AG09319 (cell line): ENCODE measurements around the gene SPINT3.

Experiments used
- DNase-seq: peaks from one replicate; pipeline ENCODE4 v3.0.0-alpha.2; 2010; ENCODE audit warnings: low read depth; ENCODE audit errors: extremely low read depth
- TF ChIP-seq, protein P1 (sequence below): IDR thresholded peaks from 2 replicates; pipeline ENCODE4 v1.5.1; 2011; ENCODE audit warnings: low read depth, mild to moderate bottlenecking, inconsistent platforms, low read length, moderate library complexity

The SPINT3 gene, protein sequence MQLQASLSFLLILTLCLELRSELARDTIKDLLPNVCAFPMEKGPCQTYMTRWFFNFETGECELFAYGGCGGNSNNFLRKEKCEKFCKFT

DNA sequence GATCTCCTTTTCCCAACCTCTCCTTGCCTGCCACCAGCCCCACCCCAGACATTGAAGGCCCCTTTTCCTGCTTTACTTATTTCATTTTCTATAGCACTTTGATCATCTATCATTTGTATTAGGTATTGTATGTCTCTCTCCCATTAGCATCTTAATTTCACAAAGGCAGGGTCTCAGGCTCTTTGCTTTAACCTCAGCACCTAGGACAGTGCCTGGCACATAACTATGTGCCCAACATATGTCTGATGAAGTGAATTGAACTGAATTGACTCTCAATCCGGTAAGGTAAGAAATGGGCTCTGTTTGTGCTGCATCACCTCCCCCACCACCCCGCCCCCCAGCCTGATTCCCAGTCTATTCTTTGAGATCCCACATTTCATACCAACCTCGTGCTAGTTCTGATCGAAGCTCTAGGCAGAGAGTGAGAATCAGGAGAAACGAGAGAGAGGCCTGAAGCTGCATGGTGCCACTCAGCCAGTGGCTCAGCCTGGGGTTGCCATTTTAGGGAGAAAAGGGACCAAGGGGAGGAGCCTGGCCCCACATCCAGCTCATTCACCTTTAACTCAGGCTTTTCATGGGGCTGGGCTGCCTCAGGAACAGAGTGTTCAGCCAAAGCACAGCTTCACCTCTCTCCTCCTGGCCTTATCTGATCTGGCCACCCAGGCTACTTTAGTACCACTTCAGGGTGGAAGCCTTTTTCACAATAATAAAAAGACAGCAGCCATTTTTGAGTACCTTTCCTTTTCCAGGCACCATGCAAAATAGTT lies at the start of gene SPINT3:
SPINT3 (minus strand) TSS at position 476 of the 767 bp plus-strand sequence; CDS start at position 462, 14 bp downstream.
- no peak for DNase-seq
- TF ChIP-seq, protein P1, sequence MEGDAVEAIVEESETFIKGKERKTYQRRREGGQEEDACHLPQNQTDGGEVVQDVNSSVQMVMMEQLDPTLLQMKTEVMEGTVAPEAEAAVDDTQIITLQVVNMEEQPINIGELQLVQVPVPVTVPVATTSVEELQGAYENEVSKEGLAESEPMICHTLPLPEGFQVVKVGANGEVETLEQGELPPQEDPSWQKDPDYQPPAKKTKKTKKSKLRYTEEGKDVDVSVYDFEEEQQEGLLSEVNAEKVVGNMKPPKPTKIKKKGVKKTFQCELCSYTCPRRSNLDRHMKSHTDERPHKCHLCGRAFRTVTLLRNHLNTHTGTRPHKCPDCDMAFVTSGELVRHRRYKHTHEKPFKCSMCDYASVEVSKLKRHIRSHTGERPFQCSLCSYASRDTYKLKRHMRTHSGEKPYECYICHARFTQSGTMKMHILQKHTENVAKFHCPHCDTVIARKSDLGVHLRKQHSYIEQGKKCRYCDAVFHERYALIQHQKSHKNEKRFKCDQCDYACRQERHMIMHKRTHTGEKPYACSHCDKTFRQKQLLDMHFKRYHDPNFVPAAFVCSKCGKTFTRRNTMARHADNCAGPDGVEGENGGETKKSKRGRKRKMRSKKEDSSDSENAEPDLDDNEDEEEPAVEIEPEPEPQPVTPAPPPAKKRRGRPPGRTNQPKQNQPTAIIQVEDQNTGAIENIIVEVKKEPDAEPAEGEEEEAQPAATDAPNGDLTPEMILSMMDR = no peak

DNA sequence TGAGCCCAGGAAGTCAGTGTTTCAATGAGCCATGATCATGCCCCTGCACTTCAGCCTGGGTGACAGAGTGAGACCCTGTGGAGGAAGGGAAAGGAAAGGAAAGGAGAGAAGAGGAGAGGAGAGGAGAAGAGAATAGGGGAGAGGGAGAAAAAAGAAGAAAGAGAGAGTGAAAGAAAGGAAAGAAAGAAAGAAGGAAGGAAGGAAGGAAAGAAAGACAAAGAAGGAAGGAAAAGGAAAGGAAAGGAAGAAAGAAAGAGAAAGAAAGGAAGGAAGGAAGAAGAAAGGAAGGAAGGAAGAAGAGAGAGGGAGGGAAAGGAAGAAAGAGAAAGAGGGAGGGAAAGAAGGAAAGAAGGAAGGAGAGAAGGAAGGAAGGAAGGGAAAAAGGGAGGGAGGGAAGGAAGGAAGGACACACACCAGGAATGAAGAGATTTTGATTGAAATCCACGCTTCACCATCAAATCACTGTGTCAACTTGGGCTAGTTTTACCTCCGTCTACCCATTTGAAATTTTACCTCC lies 49.4 kb upstream of the SPINT3 start:
- DNase-seq = no peak
- TF ChIP-seq, protein P1 = no peak

DNA sequence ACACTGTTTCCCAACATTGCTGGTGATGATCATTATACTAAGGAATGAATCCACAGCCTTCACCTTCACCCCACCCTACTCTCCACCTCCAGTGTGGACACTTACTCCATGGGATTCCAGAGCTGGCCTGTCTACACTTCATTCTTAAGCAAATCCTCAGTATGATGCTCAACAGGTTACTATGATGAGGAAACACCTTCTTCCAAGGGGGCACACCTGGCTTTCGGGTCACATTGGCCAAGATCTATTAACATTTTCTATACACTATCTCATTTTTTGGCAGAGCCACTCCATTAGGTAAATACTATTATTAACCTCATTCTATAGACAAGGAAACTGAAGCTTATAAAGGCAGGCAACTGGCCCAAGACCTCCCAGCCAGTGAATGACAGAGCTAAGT lies 39.8 kb upstream of the SPINT3 start:
- no peak for DNase-seq
- TF ChIP-seq, protein P1 = no peak

DNA sequence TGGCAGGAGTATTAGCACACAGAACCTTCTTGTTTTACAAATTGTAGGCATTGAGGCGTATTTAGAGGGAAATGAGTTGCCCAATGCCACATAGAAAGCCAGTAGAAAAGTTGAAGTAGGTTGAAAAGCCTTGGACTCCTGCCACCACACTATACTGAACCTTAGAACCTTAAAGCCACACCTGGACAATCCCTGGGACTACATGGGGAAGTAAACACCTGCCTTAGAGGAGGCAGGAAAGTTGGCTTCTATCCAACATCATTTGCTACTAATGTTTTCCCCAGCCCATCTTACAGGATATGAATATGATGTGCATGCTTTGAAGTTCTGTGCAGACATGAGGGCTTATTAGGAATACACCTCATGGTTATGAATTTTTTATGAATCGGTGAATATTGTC lies 37.0 kb upstream of the SPINT3 start:
- TF ChIP-seq, protein P1 = no peak
- DNase-seq = no peak

DNA sequence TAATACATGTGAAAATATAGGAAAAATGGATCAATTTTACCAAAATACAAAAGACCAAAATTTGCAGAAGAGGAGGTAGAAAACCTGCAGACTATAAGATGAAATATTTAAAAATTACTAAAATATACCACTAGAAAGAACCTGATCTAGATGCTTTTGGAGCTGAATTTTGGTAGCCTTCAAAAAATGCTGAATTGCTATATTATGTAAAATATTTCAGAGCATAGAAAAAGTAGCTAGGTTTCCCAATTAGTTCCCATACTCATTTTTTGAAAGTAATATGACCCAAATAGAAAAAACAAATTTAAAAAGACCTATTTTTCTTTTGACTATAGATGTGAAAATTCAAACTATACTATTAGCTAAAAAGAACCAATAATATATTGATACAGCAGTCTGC lies 35.3 kb upstream of the SPINT3 start:
- DNase-seq = no peak
- TF ChIP-seq, protein P1 = no peak

DNA sequence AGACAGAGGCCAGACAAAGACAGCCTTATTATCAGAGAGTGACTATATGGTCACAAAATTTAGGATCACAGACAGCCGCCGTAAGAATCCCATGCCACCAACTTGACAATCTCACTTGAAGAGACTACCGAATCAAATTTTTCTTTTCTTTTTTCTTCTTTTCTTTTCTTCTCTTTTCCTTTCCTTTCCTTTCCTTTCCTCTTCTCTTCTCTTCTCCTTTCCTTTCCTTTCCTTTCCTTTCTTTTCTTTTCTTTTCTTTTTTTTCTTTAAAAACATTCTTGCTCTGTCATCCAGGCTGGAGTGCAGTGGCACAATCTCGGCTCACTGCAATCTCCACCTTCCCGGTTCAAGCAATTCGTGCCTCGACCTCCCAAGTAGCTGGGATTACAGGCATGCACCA lies 33.0 kb upstream of the SPINT3 start:
- no peak for DNase-seq
- TF ChIP-seq, protein P1 = no peak

DNA sequence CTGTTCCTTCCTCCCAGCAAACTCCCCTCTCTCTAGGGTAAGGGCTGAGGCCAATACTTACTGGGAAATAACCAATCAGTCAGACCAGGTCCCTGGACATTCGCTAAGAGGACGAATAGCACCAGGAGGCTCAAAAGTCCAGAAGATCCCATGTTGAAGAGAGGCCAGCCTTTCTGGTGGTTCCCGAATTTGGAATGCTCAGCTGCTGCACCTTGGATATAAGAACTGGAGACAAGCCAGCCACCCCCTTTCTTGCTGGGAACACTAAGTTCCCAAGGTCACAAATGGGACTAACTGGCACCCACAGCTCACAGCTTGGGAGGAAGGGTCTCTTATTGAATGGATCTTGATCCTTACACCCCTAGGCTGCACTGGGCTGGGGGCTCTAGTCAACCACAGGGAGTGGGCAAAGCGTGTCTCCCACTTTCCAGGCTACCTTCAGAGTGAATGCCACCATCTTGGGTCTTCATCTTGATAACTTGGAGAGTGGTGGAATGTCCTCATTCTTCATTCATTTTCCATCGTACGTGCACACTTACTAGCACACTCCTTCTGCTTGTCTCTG lies 31.9 kb upstream of the SPINT3 start, which contains the start of gene EPPIN:
EPPIN (minus strand) TSS at position 196 of the 565 bp plus-strand sequence; CDS start at position 152, 44 bp downstream.
- no peak for DNase-seq
- TF ChIP-seq, protein P1 = no peak
